Measurements from ENCODE around the gene RAF1.
"Not testable (repeated sequence)": the region's sequence is repeated elsewhere in the genome, so short reads cannot be mapped to it uniquely, and the experiment has no call there.

RAF1 gene

GRCh38 chr3:12663936-12664908 is at the start of gene RAF1:
TSS of gene RAF1 (minus strand) at chr3:12664117. CDS start at chr3:12618721, 45,396 bp downstream.
- DNase-seq (ENCODE audit: low spot score): peak; percentile 98

GRCh38 chr3:12710062-12710461 is 46.1 kb upstream of the RAF1 start:
- no peak for DNase-seq (ENCODE audit: low spot score)

GRCh38 chr3:12709334-12709733 is 45.4 kb upstream of the RAF1 start:
- no peak for DNase-seq (ENCODE audit: low spot score)

GRCh38 chr3:12708584-12709192 is 44.8 kb upstream of the RAF1 start:
- peak; percentile 37 for DNase-seq (ENCODE audit: low spot score)

- no peak for DNase-seq (ENCODE audit: low spot score)
Measured at GRCh38 chr3:12707449-12707848, 43.5 kb upstream of the RAF1 start.

DNA sequence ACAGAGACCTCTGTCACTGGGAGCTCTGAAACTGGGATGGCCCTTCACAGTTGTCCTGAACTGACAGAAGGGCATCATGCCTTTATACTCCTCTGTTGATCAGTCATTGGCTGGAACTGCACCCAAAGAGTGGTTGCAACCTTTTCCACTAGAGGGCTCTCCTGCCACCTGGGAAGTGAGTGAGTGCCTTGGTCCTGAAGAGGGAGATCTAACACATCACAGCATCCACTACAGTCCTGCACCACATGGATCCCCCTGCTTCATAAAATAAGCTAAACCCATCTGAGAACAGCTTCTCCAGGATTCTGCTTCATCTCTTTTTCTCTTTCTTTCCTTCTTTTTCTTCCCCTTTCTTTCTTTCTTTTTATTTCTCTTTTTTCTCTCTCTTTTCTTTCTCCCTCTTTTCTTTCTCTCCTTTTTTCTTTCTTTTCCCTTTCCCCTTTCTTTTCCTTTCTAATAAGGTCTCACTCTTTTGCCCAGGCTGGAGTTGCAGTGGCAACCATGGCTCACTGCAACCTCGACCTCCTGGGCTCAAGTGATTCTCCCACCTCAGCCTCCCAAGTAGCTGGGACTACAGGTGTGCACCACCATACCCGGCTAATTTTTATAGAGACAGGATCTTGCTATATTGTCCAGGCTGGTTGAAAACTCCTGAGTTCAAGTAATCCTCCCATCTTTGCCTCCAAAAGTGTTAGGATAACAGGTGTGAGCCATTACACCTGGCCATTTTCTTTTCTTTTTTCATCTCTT is 42.8 kb upstream of the RAF1 start:
- peak; percentile 84 for DNase-seq (ENCODE audit: low spot score)

DNA sequence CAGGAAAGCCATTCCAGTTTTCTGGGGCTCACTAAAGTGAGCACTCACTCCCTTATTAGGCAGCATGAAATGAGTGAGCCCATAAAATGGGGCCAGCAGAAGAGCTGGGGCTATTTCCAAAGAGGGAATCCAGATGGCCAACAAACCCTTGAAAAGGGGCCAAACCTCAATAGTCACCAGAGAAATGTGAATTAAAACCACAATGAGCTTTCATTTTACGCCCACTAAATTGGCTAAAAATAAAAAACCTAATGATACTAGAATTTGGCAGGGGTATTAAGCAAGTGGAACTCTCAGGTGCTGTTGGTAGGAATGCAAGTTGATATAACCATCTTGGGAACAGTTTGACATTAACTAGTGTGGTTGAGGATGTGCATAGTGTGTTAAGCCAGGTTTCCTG is 42.1 kb upstream of the RAF1 start:
- DNase-seq (ENCODE audit: low spot score): no peak

DNA sequence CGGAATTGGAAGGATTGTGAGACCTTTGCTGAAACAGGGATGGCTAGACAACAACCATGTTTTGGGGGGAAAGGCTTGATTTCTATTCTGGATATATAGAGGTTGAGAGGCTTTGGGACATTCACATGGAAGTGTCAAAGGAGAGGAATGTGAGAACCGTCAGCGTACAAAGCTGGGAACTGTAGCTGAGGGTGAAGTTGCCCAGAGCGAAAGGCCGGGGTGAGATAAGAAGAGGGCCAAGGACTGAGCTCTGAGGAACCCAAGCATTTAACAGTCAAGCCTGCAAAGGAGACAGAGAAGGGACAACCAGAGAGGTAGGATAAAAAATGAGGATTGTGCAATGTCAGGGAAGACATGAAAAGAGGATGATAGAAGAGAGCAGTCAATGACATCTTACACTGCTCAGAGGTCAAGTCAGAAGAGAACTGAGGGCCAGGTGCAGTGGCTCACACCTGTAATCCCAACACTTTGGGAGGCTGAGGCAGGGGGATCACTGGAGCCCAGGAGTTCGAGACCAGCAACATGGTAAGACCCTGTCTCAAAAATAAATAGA is 41.5 kb upstream of the RAF1 start:
- no peak for DNase-seq (ENCODE audit: low spot score)

DNA sequence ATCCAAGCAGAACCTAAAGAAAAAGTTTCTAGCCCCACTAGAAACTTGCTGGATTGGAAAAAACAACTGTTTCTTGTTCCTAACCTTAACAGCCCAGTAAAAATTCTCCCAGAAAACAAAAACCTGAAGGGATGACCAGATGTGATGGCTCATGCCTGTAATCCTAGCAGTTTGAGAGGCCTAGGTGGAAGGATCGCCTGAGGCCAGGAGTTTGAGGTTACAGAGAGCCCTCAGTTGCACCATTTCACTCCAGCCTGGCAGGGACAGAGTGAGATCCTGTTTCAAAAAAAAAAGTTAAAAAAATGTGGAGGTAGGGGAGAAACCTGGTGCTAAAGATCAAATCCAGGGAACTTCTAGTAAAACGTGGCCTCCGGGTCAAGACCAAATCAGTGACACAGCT is 38.6 kb upstream of the RAF1 start:
- no peak for DNase-seq (ENCODE audit: low spot score)

- DNase-seq (ENCODE audit: low spot score): not testable (repeated sequence)
Measured at GRCh38 chr3:12701601-12702000, 37.7 kb upstream of the RAF1 start.

DNA sequence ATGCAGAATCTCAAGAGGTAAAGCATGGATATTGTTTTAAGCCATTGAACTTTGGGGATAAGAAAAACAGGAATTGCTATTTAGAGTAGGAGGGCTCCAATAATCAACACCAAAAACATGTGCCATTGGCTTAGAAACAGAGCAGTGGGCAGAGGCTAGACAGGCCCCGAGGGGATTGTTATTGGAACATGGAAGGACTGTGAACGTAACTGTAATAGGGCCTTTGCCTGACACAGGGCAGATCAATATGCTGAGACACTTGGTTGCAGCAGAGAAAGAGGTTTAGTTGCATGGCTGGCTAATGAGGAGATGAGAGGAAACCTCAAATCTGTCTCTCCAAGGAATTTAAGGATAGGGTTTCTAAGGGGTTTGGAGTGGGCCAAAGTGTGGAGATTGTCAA is 36.9 kb upstream of the RAF1 start:
- no peak for DNase-seq (ENCODE audit: low spot score)

GRCh38 chr3:12695916-12696315 is 32.0 kb upstream of the RAF1 start:
- no peak for DNase-seq (ENCODE audit: low spot score)

DNA sequence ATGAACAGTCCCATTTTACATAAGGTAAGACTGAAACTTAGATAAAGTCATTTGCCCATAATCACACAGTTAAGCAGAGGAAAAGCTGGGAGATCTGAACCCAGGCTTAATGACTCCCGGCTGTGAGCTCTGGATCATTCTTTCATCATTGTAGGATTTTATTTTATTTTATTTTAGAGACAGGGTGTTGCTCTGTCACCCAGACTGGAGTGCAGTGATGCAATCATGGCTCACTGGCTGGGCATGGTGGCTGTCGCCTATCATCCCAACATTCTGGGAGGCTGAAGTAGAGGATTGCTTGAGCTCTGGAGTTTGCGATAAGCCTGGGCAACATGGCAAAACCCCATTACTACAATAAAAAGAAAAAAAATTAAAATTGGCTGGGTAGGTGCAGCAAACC is 31.2 kb upstream of the RAF1 start:
- DNase-seq (ENCODE audit: low spot score): no peak

DNA sequence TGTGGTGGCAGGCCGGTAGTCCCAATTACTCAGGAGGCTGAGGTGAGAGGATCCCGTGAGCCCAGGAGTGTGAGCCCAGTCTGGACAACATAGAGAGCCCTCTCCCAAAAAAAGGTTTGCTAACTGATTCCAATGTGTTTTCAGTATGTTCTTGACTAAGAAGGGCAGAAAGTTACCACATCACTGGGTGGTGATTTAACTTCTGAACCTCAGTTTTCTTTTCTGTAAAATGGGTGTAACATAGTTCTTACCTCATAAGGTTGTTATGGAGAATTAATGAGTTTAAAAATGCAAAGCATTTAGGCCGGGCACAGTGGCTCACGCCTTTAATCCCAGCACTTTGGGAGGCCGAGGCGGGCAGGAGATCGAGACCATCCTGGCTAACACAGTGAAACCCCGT is 28.5 kb upstream of the RAF1 start:
- DNase-seq (ENCODE audit: low spot score): no peak

DNA sequence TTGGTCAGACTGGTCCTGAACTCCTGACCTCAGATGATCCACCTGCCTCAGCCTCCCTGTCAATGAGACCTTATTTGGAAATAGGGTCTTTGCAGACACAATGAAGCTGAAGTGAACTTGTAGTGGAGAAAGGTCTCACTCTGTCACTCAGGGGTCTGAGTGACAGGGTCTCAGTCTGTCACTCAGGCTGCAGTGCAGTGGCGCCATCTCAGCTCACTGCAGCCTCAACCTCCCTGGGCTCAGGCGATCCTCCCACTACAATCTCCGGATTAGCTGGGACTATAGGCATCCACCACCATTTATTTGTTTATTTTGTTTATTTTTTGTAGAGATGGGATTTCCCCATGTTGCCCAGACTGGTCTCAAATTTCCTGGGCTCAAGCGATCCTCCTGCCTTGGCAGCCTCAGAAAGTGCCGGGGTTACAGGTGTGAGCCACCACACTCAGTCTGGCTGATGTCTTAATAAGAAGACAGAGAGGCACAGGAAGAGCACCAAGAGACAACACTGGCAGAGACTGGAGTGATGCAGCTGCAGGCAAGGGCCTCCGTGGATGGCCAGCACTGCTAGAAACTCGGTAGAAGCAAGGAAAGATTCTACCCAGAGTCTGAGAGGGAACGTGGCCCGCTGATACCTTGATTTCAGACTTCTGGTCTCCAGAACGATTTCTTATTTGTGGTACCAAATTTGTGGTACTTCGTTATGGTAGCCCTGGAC is 26.2 kb upstream of the RAF1 start:
- DNase-seq (ENCODE audit: low spot score): no peak

- no peak for DNase-seq (ENCODE audit: low spot score)
Measured at GRCh38 chr3:12687948-12688347, 24.0 kb upstream of the RAF1 start.

GRCh38 chr3:12686096-12686495 is 22.2 kb upstream of the RAF1 start:
- DNase-seq (ENCODE audit: low spot score): no peak

DNA sequence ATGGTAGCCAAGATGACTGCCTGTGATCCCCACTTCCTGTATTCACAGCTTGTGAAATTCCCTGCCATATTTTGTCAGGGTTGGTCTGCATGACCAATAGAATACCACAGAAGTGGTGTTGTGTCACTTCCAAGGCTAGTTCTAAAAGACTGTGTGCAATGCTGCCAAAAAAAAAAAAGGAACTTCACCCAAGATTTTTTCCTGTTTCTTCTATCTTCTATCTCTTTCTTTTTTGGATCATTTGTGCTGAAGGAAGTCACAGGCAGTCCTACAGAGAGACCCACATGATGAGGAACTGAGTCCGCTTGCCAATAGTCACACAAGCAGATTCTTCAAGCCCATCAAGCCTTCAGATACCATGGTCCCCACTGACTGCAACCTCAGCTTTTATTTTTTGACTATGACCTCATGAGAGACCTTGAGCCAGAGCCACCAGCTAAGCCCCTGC is 18.1 kb upstream of the RAF1 start:
- no peak for DNase-seq (ENCODE audit: low spot score)

- no peak for DNase-seq (ENCODE audit: low spot score)
Measured at GRCh38 chr3:12681089-12681942, 17.4 kb upstream of the RAF1 start.

DNA sequence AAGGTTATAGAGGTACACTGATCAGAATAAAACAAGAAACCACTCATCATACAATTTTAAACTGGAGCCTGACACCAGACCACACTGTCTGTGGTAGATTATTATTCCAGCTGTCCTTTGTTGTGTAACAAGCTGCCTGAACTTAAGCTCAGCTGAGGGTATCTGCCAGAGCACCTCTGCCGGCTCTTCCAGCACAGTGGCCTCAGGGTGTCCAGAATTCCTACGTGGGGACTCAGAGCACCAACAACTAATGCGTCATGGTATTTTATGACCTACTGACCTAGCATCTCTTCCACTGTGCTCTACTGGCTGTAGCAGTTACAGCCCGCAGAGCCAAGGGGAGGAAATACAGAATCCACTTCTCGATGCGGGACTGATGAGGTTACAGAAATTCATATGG is 15.6 kb upstream of the RAF1 start:
- DNase-seq (ENCODE audit: low spot score): peak; percentile 82

DNA sequence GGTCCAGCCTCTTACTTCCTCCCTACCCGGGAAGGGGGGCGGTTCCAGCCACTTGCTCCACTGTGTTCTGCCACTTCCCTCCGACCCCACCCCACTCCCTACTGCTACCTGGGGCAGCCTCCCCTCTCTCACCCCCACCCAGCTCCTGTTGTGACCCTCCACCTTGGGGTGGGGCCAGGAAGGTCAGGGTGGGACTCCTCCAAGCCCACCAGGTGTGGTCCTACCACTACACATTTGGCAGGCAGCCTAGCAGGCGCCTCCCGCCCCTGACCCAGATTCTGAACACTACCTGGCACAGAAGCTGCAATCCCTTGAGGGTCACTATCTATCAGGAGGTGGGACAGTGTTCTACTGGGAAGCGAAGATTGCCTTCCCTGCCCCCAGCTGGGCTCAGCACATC is 13.7 kb upstream of the RAF1 start:
- DNase-seq (ENCODE audit: low spot score): no peak
